IPS-11a (cell line): Measurements from ENCODE around the gene ADGRF4.
"Not testable (repeated sequence)": the region's sequence is repeated elsewhere in the genome, so short reads cannot be mapped to it uniquely, and the experiment has no call there.

Source experiments
- H3K4me3 ChIP-seq: one replicate; pipeline ENCODE4 v1.5.1; 2013; ENCODE audit warnings: low read depth, low read length, control low read depth

ADGRF4 gene

GRCh38 chr6:47733879-47734558 is 35.6 kb downstream of the ADGRF4 start:
- no peak overlapping the region for H3K4me3 ChIP-seq

- H3K4me3 ChIP-seq: no peak overlapping the region
These were observed 36.6 kb downstream of the ADGRF4 start for GRCh38 chr6:47734831-47735481.

- H3K4me3 ChIP-seq: no peak overlapping the region
These were observed 37.8 kb downstream of the ADGRF4 start for GRCh38 chr6:47736083-47736700.

- H3K4me3 ChIP-seq: no peak overlapping the region
These were observed 39.0 kb downstream of the ADGRF4 start for GRCh38 chr6:47737406-47737805.

GRCh38 chr6:47740714-47741113 is 42.3 kb downstream of the ADGRF4 start:
- no peak overlapping the region for H3K4me3 ChIP-seq

GRCh38 chr6:47741807-47742206 is 43.4 kb downstream of the ADGRF4 start:
- H3K4me3 ChIP-seq: no peak overlapping the region

GRCh38 chr6:47743744-47744143 is 45.4 kb downstream of the ADGRF4 start:
- no peak overlapping the region for H3K4me3 ChIP-seq

GRCh38 chr6:47745269-47745668 is 46.9 kb downstream of the ADGRF4 start:
- not testable (repeated sequence) for H3K4me3 ChIP-seq

GRCh38 chr6:47749757-47750156 is 51.4 kb downstream of the ADGRF4 start:
- no peak overlapping the region for H3K4me3 ChIP-seq

- H3K4me3 ChIP-seq: no peak overlapping the region
These were observed 54.4 kb downstream of the ADGRF4 start for GRCh38 chr6:47752801-47753200.

- no peak overlapping the region for H3K4me3 ChIP-seq
These were observed 61.0 kb downstream of the ADGRF4 start for GRCh38 chr6:47759364-47759763.

GRCh38 chr6:47762502-47762901 is 64.1 kb downstream of the ADGRF4 start:
- H3K4me3 ChIP-seq: no peak overlapping the region

- no peak overlapping the region for H3K4me3 ChIP-seq
These were observed 68.1 kb downstream of the ADGRF4 start for GRCh38 chr6:47766445-47766844.

- no peak overlapping the region for H3K4me3 ChIP-seq
These were observed 68.7 kb downstream of the ADGRF4 start for GRCh38 chr6:47767102-47767501.

- H3K4me3 ChIP-seq: no peak overlapping the region
These were observed 71.6 kb downstream of the ADGRF4 start for GRCh38 chr6:47769982-47770381.
